Left forelimb (tissue), 1 donor: ENCODE data around the gene MAEA.
"Not testable (repeated sequence)": the region's sequence is repeated elsewhere in the genome, so short reads cannot be mapped to it uniquely, and the experiment has no call there.

Source experiments
- DNase-seq: peaks from one replicate; pipeline ENCODE4 v3.0.0-alpha.2; 2018; ENCODE audit warnings: low spot score

Gene MAEA

GRCh38 chr4:1367230-1367935, 77.7 kb downstream of the MAEA start:
- no peak for DNase-seq

- no peak for DNase-seq
These were observed 78.2 kb downstream of the MAEA start for GRCh38 chr4:1367936-1368289.

GRCh38 chr4:1368421-1369090, 78.9 kb downstream of the MAEA start:
- DNase-seq: no peak

GRCh38 chr4:1369091-1369450, 79.4 kb downstream of the MAEA start:
- no peak for DNase-seq

- DNase-seq: no peak
These were observed 79.9 kb downstream of the MAEA start for GRCh38 chr4:1369479-1370079.

- DNase-seq: no peak
These were observed 80.8 kb downstream of the MAEA start for GRCh38 chr4:1370321-1371124.

GRCh38 chr4:1371176-1372165, 81.8 kb downstream of the MAEA start:
- DNase-seq: no peak

- not testable (repeated sequence) for DNase-seq
These were observed 82.9 kb downstream of the MAEA start for GRCh38 chr4:1372576-1372975.

- DNase-seq: no peak
These were observed 84.4 kb downstream of the MAEA start for GRCh38 chr4:1373892-1374705.

GRCh38 chr4:1374706-1375045, 85.0 kb downstream of the MAEA start:
- DNase-seq: no peak

GRCh38 chr4:1375051-1375721, 85.5 kb downstream of the MAEA start:
- no peak for DNase-seq

- DNase-seq: no peak
These were observed 86.2 kb downstream of the MAEA start for GRCh38 chr4:1375761-1376322.

- DNase-seq: no peak
These were observed 86.7 kb downstream of the MAEA start for GRCh38 chr4:1376391-1376840.

- no peak for DNase-seq
These were observed 87.3 kb downstream of the MAEA start for GRCh38 chr4:1376841-1377605.

GRCh38 chr4:1377606-1378261, 88.0 kb downstream of the MAEA start:
- no peak for DNase-seq

- no peak for DNase-seq
These were observed 89.0 kb downstream of the MAEA start for GRCh38 chr4:1378559-1379231.

- DNase-seq: no peak
These were observed 89.7 kb downstream of the MAEA start for GRCh38 chr4:1379351-1379781.
